Skeletal muscle satellite cell (primary cell): ENCODE data around the gene CSRP1.
A peak's percentile ranks its signal among the peaks of the same experiment; 100 is the strongest.
"Not testable (repeated sequence)": the region's sequence is repeated elsewhere in the genome, so short reads cannot be mapped to it uniquely, and the experiment has no call there.

Experiments
- H3K27me3 ChIP-seq: 2 replicates; pipeline ENCODE4 v1.7.0; 2013; ENCODE audit warnings: low read length; ENCODE audit not compliant: control insufficient read depth, insufficient read depth
- H3K36me3 ChIP-seq: 2 replicates; pipeline ENCODE4 v1.7.0; 2013; ENCODE audit warnings: mild to moderate bottlenecking, control low read depth, low read length; ENCODE audit not compliant: insufficient read depth
- H3K4me1 ChIP-seq: 2 replicates; pipeline ENCODE4 v1.7.0; 2013; ENCODE audit warnings: low read length; ENCODE audit not compliant: control insufficient read depth, insufficient read depth
- H3K4me2 ChIP-seq: 2 replicates; pipeline ENCODE4 v1.7.0; 2013; ENCODE audit warnings: mild to moderate bottlenecking, low read length
- H3K4me3 ChIP-seq: 2 replicates; pipeline ENCODE4 v1.7.0; 2013; ENCODE audit warnings: low read length
- H3K9ac ChIP-seq: 2 replicates; pipeline ENCODE4 v1.7.0; 2013; ENCODE audit warnings: mild to moderate bottlenecking, low read depth, low read length, moderate library complexity
- H3K9me3 ChIP-seq: replicated peaks from 2 replicates; pipeline ENCODE4 v1.7.0; 2013; ENCODE audit warnings: mild to moderate bottlenecking, control low read depth, low read length

The CSRP1 gene

GRCh38 chr1:201479201-201479730 is 27.7 kb downstream of the CSRP1 start:
- Histone ChIP-seq H3K9ac (no peak overlapping the region), H3K9me3 (no peaks in the 10 kb centered on the region), H3K4me1 (peaks cover 34% of the 10 kb centered on the region), H3K4me2 (no peak overlapping the region), H3K4me3 (no peak overlapping the region), H3K36me3 (peaks cover 18% of the 10 kb centered on the region), H3K27me3 (no peaks in the 10 kb centered on the region)

GRCh38 chr1:201478666-201479065 is 28.3 kb downstream of the CSRP1 start:
- H3K9ac ChIP-seq, H3K9me3 ChIP-seq, H3K4me3 ChIP-seq, H3K4me2 ChIP-seq, H3K27me3 ChIP-seq: not testable (repeated sequence)
- peaks cover 12% of the 10 kb centered on the region for H3K36me3 ChIP-seq
- H3K4me1 ChIP-seq = peaks cover 34% of the 10 kb centered on the region

- H3K4me3 ChIP-seq = no peak overlapping the region
- no peaks in the 10 kb centered on the region for H3K36me3 ChIP-seq
- peak overlapping the region; percentile 20 for H3K4me2 ChIP-seq
- H3K9me3 ChIP-seq = no peaks in the 10 kb centered on the region
- H3K27me3 ChIP-seq = no peaks in the 10 kb centered on the region
- peaks cover 33% of the 10 kb centered on the region for H3K4me1 ChIP-seq
- H3K9ac ChIP-seq = no peak overlapping the region
Observed at GRCh38 chr1:201476670-201477344, 30.1 kb downstream of the CSRP1 start.

- Histone ChIP-seq H3K4me3 (no peak overlapping the region), H3K9ac (no peak overlapping the region), H3K4me1 (peaks cover 35% of the 10 kb centered on the region), H3K9me3 (no peaks in the 10 kb centered on the region), H3K36me3 (no peaks in the 10 kb centered on the region), H3K27me3 (no peaks in the 10 kb centered on the region), H3K4me2 (peak overlapping the region; percentile 20)
Observed at GRCh38 chr1:201475915-201476669, 30.8 kb downstream of the CSRP1 start.

GRCh38 chr1:201475130-201475529 is 31.8 kb downstream of the CSRP1 start:
- no peaks in the 10 kb centered on the region for H3K27me3 ChIP-seq
- no peaks in the 10 kb centered on the region for H3K36me3 ChIP-seq
- no peak overlapping the region for H3K9ac ChIP-seq
- no peaks in the 10 kb centered on the region for H3K9me3 ChIP-seq
- H3K4me3 ChIP-seq = no peak overlapping the region
- no peak overlapping the region for H3K4me2 ChIP-seq
- peaks cover 28% of the 10 kb centered on the region for H3K4me1 ChIP-seq

- Histone ChIP-seq H3K36me3 (peaks cover 1% of the 10 kb centered on the region), H3K4me3 (no peak overlapping the region), H3K9ac (no peak overlapping the region), H3K27me3 (no peaks in the 10 kb centered on the region), H3K4me2 (no peak overlapping the region), H3K9me3 (no peaks in the 10 kb centered on the region), H3K4me1 (peaks cover 36% of the 10 kb centered on the region)
Observed at GRCh38 chr1:201473296-201473695, 33.6 kb downstream of the CSRP1 start.

- H3K9ac ChIP-seq, H3K27me3 ChIP-seq, H3K9me3 ChIP-seq, H3K4me2 ChIP-seq, H3K36me3 ChIP-seq, H3K4me3 ChIP-seq: not testable (repeated sequence)
- H3K4me1 ChIP-seq = peaks cover 36% of the 10 kb centered on the region
Observed at GRCh38 chr1:201472321-201472720, 34.6 kb downstream of the CSRP1 start.

- no peak overlapping the region for H3K4me2 ChIP-seq
- no peaks in the 10 kb centered on the region for H3K9me3 ChIP-seq
- H3K4me3 ChIP-seq = no peak overlapping the region
- H3K36me3 ChIP-seq = peaks cover 10% of the 10 kb centered on the region
- no peaks in the 10 kb centered on the region for H3K27me3 ChIP-seq
- peaks cover 37% of the 10 kb centered on the region for H3K4me1 ChIP-seq
- H3K9ac ChIP-seq = no peak overlapping the region
Observed at GRCh38 chr1:201471772-201472171, 35.2 kb downstream of the CSRP1 start.

GRCh38 chr1:201470581-201470980 is 36.3 kb downstream of the CSRP1 start:
- no peak overlapping the region for H3K4me3 ChIP-seq
- no peak overlapping the region for H3K4me2 ChIP-seq
- H3K36me3 ChIP-seq = peaks cover 18% of the 10 kb centered on the region
- no peaks in the 10 kb centered on the region for H3K27me3 ChIP-seq
- no peak overlapping the region for H3K9ac ChIP-seq
- H3K9me3 ChIP-seq = no peaks in the 10 kb centered on the region
- peaks cover 37% of the 10 kb centered on the region for H3K4me1 ChIP-seq

GRCh38 chr1:201469645-201470074 is 37.3 kb downstream of the CSRP1 start:
- H3K4me3 ChIP-seq = peak overlapping the region; percentile 98
- peak overlapping the region; percentile 99 for H3K4me2 ChIP-seq
- no peaks in the 10 kb centered on the region for H3K9me3 ChIP-seq
- peaks cover 26% of the 10 kb centered on the region for H3K36me3 ChIP-seq
- H3K27me3 ChIP-seq = no peaks in the 10 kb centered on the region
- H3K9ac ChIP-seq = peak overlapping the region; percentile 98
- H3K4me1 ChIP-seq = peaks cover 35% of the 10 kb centered on the region

GRCh38 chr1:201468844-201469644 is 37.9 kb downstream of the CSRP1 start, which contains the start of gene PHLDA3:
Gene PHLDA3, minus strand, starts transcription at chr1:201469188. Its CDS starts 402 bp downstream, at chr1:201468786.
- peak within 1 kb of the TSS; percentile 98 for H3K4me3 ChIP-seq

More at GRCh38 chr1:201468844-201469644, 37.9 kb downstream of the CSRP1 start, which contains the start of gene PHLDA3:
- peak within 1 kb of the TSS; percentile 99 for H3K4me2 ChIP-seq
- no peaks in the 10 kb centered on the region for H3K27me3 ChIP-seq
- peaks cover 41% of the 10 kb centered on the region for H3K4me1 ChIP-seq
- peaks cover 32% of the 10 kb centered on the region for H3K36me3 ChIP-seq
- peak within 1 kb of the TSS; percentile 98 for H3K9ac ChIP-seq
- no peaks in the 10 kb centered on the region for H3K9me3 ChIP-seq
